HG03342 (cell line): Measurements from ENCODE around the gene HSPA9.
"Not testable (repeated sequence)": the region's sequence is repeated elsewhere in the genome, so short reads cannot be mapped to it uniquely, and the experiment has no call there.

Source experiments
- ATAC-seq: cut with Tn5 transposase; IDR thresholded peaks from one replicate; pipeline ENCODE4 v1.9.1; 2021; ENCODE audit warnings: mild to moderate bottlenecking, moderate library complexity; ENCODE audit not compliant: unreplicated experiment

HSPA9 gene

DNA sequence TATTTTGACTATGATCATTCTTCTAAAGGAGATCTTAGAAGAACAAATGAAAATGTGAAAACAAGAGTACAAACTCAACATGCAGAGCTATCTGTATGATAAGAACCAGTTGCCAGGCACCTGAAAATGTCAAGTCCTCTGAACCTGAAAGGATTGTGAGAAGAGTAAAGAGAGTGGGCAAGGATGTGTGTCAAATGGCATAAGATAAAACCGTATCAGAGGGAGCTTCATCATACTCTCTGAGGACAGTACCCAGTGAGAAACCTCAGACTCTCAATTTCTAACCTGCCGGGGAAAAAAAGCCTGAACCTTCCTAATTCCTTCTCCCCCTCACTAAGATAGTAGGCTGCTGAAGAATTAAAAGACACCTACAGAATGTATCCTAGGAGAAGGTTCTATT lies 39.0 kb downstream of the HSPA9 start:
- ATAC-seq, result no peak

- ATAC-seq, result no peak
Observed at GRCh38 chr5:138533973-138534941, 40.9 kb downstream of the HSPA9 start.

DNA sequence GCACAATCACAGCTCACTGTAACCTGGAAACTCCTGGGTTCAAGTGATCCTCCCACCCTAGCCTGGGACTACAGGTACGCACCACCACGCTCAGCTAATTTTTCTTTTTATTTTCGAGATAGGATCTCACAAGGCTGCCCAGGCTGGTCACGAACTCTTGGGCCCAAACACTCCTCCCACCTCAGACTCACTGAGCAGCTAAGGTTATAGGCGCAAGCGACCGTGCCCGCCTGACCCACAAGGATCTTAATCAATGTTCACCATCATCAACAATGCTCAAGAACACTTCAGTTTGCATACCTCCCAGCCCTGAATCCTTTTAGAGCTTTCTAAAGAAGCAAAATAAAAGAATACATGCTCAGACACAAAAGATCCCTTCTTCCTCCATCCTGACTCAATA lies 45.4 kb downstream of the HSPA9 start:
- ATAC-seq, result no peak

DNA sequence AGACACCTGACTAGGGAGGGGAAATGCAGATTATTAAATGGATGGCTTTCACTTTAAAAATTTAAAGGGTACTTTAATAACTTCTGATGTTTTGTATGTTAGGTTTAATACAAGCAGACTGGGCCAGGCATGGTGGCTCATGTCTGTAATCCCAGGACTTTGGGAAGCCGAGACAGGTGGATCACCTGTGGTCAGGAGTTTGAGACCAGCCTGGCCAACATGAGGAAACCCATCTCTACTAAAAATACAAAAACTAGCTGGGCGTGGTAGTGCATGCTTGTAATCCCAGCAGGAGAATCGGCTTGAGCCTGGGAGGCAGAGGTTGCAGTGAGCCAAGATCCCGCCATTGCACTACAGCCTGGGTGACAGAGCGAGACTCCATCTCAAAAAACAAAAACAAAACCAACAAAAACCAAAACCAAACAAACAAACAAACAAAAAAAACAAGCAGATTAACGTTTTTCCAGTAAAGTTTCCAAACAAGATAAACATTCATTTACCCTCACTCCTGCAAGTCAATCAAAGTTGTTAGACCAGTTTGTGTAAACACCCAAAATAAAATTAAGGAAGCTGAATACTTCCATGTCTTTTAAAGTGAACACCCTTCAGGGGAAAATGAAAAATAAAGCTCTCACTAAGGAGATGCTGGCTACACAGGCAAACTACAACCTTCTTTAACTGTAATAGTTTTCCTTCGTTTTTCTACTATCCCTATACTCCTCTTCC lies 46.3 kb downstream of the HSPA9 start:
- ATAC-seq, result no peak

DNA sequence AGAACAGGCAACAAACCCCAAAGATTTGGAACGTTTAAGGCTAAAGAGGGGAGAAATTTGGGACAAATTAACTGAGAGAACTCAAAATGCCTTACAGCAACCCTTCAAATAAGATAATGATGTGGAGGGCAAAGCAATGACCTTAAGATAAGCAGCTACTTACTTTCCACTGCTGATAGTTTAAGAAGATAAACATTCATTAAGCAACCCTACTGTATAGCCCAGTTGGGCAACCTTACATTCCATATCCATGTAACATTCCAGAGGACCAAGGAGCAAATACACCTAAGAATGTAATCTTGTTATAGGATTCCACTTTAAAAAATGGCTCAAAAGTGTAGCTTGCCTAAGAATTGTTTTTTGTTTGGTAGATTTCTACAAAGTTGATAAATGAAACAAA lies 47.0 kb downstream of the HSPA9 start:
- no peak for ATAC-seq

DNA sequence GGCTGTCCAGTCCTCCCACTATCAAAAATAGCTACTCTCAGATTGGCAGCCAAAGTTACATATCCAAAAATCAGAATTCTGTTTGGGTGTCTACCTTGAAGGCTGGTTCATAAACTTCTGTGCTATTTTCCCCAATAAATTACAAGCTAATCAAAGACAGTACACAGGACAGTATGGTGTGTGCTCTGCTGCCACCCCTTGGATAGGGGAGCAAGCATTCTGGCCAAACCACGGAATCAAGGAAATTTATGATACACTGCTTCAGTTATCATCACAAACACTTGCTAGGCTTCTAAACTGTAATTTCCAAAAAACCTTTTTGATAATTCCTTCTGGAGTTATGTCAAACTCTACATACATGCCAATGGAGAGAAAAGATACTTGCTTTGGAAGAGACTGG lies 48.0 kb downstream of the HSPA9 start:
- no peak for ATAC-seq

DNA sequence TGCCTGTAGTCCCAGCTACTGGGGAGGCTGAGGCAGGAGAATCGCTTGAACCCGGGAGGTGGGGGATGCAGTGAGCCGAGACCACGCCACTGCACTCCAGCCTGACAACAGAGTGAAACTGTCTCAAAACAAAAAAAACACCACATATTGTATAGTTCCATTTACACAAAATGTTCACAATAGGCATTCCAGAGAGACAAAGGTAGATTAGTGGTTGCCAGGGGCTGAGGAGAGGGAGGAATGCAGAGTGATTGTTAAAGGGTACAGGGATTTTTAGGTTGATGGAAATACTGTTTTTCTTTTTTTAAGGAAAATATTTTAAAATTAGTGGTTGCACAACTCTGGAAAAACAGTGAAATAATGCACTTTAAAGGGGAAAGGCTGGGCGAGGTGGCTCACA lies 51.8 kb downstream of the HSPA9 start:
- ATAC-seq, result no peak

GRCh38 chr5:138520971-138521370 lies 54.2 kb downstream of the HSPA9 start:
- ATAC-seq, result no peak

DNA sequence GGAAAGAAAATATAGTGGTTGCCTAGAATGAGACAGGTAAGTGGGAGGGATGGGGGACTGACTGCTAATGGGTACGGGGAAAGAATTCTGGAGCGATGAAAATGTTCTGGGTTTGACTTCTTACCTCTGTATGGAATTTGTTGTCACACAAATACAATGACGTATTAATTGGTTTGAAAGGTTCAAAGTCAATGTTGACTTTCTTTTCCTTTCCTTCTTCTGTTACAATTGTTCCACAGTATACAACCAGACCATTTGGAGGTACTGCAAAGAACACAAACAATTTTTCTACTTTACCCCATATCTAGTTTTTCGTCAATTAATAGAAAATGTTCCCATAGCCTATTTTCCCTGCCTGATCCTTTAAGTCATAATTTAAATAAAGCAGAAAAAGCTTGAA lies 57.8 kb downstream of the HSPA9 start:
- ATAC-seq, result no peak

DNA sequence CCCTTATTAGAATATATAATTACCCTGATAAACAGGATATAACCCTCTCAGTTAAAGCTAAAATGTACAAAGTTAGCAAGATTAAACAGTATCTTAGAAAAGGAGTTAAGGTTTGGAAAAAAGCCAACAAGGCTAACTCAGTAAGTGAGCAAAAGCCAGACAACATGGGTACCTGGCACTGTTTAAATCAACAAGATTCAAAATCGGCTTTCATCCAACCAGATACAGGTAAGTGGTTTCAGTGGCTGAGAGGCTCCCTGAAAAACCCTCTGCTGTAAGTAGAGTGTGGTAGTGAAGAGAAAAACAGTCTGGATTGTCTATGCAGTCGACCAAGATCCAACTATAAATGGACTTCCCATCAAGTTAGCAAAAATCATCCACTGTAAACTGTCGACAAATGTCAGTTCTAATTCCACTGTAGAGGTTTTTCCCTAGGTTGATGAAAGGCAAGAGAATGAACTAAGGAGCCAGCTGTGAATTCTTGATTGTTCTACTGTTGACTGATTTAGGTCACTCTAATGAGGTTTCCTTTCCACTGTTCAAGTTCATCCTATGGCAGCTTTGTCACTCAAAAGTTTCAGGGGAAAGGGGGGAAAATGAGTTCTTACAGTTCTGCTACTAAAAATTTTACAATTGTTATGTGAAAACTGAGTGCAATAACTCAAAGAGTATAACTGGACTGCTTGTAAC lies 59.5 kb downstream of the HSPA9 start:
- ATAC-seq, result no peak

- ATAC-seq, result no peak
Observed at GRCh38 chr5:138514021-138514420, 61.2 kb downstream of the HSPA9 start.

- ATAC-seq, result no peak
Observed at GRCh38 chr5:138508958-138509357, 66.2 kb downstream of the HSPA9 start.

DNA sequence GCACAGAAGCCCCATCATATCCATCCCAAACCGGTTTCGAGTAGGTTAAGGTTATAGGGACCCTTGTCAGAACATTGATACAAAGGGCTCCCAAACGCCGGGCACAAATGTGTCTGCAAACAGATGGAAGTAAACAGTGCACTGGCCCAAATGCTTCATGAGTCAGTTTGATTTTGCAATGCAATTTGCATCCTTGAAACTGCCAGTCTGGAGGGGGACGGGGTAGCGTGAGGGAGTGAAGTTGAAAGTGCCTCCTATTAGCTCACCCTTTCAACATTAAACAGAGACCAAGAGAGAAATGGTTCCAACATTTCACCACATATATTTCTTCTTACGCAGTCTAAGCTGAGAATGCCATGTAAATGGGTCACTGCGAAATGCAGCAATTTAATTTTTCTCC lies 67.7 kb downstream of the HSPA9 start:
- ATAC-seq, result not testable (repeated sequence)

DNA sequence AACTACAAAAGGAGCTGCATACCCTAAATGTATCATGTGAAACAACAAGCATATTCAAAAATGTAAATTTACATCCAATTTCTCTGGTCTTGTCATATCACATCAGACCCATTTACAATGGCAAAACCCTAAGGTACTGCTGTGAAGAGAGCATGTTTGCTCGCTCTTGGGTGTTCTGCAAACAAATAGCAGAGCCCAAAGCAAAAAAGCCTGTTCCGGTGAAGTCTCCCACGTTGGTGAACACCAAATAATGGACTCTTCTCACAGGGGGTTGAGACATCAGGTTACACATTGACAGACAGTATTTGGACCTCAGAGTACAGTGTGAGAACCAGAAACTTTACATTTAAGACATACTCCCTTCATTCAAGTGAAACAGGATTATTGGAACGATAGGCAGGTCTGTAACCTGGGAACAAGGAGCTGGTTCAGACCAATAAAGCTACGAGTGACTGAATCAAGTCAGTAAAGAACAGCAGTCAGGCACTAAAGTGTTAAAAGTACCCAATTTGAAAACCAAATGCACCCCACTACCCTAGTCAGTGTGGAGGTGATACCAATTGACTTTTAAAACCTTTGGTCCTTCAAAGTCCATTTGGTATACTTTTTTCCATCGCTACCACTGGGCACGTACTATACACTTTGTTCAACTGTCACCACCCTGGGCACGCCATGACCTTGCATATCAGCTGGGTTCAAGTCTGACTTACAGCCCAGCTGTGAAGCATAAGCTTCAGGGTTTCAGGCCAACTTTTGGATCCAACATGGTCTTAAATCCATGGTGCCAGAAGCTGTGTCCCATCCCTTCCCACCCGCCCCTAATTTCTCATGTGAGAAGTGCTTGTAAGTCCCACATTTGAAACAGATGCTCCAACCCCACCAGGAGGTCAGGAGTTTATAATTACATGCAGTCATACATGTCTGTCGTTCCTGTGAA lies 68.6 kb downstream of the HSPA9 start:
- ATAC-seq, result no peak

GRCh38 chr5:138504799-138505198 lies 70.4 kb downstream of the HSPA9 start:
- no peak for ATAC-seq
